Uterus (tissue), 4 donors: ENCODE data around the gene TP53RK. TPM values are rescaled to one million over a fixed set of nuclear protein-coding genes. Genes with fewer than 3 reads are reported as not detected.

Experiments
- DNase-seq, 2 donors: peaks; one replicate each; pipeline ENCODE4 v3.0.0-alpha.2; 2019 to 2020
- H3K27ac ChIP-seq, 2 donors: fragments of 200-600 bp; sonication (generic); 1 replicate in 1 of 2; 2 replicates in 1 of 2; pipeline ENCODE4 v1.5.1; 2016 to 2018
- H3K27me3 ChIP-seq, 2 donors: fragments of 200-600 bp; sonication (generic); one replicate each; pipeline ENCODE4 v1.5.1; 2018 to 2019; ENCODE audit warnings: control low read depth in 1 of 2
- H3K36me3 ChIP-seq, 2 donors: fragments of 200-600 bp; sonication (generic); one replicate each; pipeline ENCODE4 v1.5.1; 2019; ENCODE audit warnings: control low read depth in 1 of 2
- H3K4me1 ChIP-seq, 2 donors: fragments of 200-600 bp; sonication (generic); one replicate each; pipeline ENCODE4 v1.5.1; 2018 to 2019; ENCODE audit warnings: control low read depth in 1 of 2
- H3K4me3 ChIP-seq, 2 donors: fragments of 200-600 bp; sonication (generic); 1 replicate in 1 of 2; 2 replicates in 1 of 2; pipeline ENCODE4 v1.5.1; 2018 to 2019; ENCODE audit warnings: mild to moderate bottlenecking in 1 of 2
- H3K9me3 ChIP-seq, 2 donors: fragments of 200-600 bp; sonication (generic); one replicate each; pipeline ENCODE4 v1.5.1; 2019; ENCODE audit warnings: control low read depth in 1 of 2
- CTCF ChIP-seq, 4 experiments: fragments of 200-600 bp in 2 of 4; fragments of 450-650 bp in 2 of 4; sonication (generic) in 2 of 4; IDR thresholded peaks; one replicate each; pipeline ENCODE4 v1.5.1; 2016 to 2019; ENCODE audit warnings: antibody characterized with exemption in 4 of 4, mild to moderate bottlenecking in 2 of 4, moderate library complexity in 1 of 4
- POLR2A ChIP-seq, 2 donors: fragments of 450-650 bp; IDR thresholded peaks; one replicate each; pipeline ENCODE4 v1.6.1; 2016; ENCODE audit warnings: antibody characterized with exemption in 2 of 2, mild to moderate bottlenecking in 1 of 2, moderate library complexity in 1 of 2
- intact Hi-C: fragments of 100-400 bp; cut with DNase I; formaldehyde crosslinking; loops from one replicate; pipeline ENCODE4 v1.15.1; 2023; ENCODE audit warnings: low total_unique reads
- total RNA-seq, 4 donors: library from RNA; depleted of rRNA in 3 of 4; stranded (reverse); fragments of >200 nt in 3 of 4; gene quantifications; one replicate each; pipeline versions ENCODE4 v1.1.0 to v1.2.4, GENCODE V29; 2014 to 2023
- donor health status: DM: yes; HTN: yes; CAD: no.

TP53RK gene
- total RNA-seq, 4 donors from 2014 or later = 14.1 to 64.6 (median 40.2) TPM

GRCh38 chr20:46712056-46712636 is 22.9 kb upstream of the TP53RK start:
- no peak overlapping the region for H3K27ac ChIP-seq
- no peaks in the 10 kb centered on the region for H3K27me3 ChIP-seq
- DNase-seq = no peak
- no peaks in the 10 kb centered on the region for H3K4me1 ChIP-seq
- intact Hi-C loops = no loop called here
- H3K9me3 ChIP-seq = no peaks in the 10 kb centered on the region
- TF ChIP-seq POLR2A (IDR thresholded peaks at IDR 0.05) = no peak
- TF ChIP-seq CTCF (IDR thresholded peaks at IDR 0.05) = no peak
- H3K4me3 ChIP-seq = no peak overlapping the region
- H3K36me3 ChIP-seq = no peaks in the 10 kb centered on the region

GRCh38 chr20:46710153-46710913 is 21.1 kb upstream of the TP53RK start:
- Histone ChIP-seq H3K4me3 (peak overlapping the region; percentile 51 to 57), H3K4me1 (no peaks in the 10 kb centered on the region), H3K9me3 (no peaks in the 10 kb centered on the region), H3K27me3 (no peaks in the 10 kb centered on the region), H3K36me3 (no peaks in the 10 kb centered on the region), H3K27ac (peak overlapping the region; percentile 71 to 79)
- DNase-seq = no peak
- TF ChIP-seq CTCF (IDR thresholded peaks at IDR 0.05) (no peak), POLR2A (IDR thresholded peaks at IDR 0.05) (no peak)
- intact Hi-C loops = no loop called here

- Histone ChIP-seq H3K27ac (peak within 1 kb of the TSS; percentile 71 to 79), H3K27me3 (no peaks in the 10 kb centered on the region), H3K4me3 (peak within 1 kb of the TSS; percentile 51 to 57), H3K4me1 (no peaks in the 10 kb centered on the region), H3K9me3 (no peaks in the 10 kb centered on the region), H3K36me3 (no peaks in the 10 kb centered on the region)
- intact Hi-C loops = no loop called here
- peak; percentile 54 to 71 for DNase-seq
- TF ChIP-seq CTCF (IDR thresholded peaks at IDR 0.05) (peak in 3 of 4 experiments; percentile 9 to 32 (median 23)), POLR2A (IDR thresholded peaks at IDR 0.05) (peak in 1 of 2 donors; percentile 51)
Observed at GRCh38 chr20:46709459-46710152, 20.4 kb upstream of the TP53RK start, which contains the start of gene SLC2A10. TSS of gene SLC2A10 (plus strand) at chr20:46709649. CDS start at chr20:46709737, 88 bp downstream.

- H3K4me1 ChIP-seq = no peaks in the 10 kb centered on the region
- no peak for DNase-seq
- no peaks in the 10 kb centered on the region for H3K36me3 ChIP-seq
- H3K27ac ChIP-seq = peak overlapping the region; percentile 71 to 79
- H3K9me3 ChIP-seq = no peaks in the 10 kb centered on the region
- H3K4me3 ChIP-seq = peak overlapping the region; percentile 51 to 57
- TF ChIP-seq CTCF (IDR thresholded peaks at IDR 0.05) (no peak), POLR2A (IDR thresholded peaks at IDR 0.05) (no peak)
- intact Hi-C loops = no loop called here
- no peaks in the 10 kb centered on the region for H3K27me3 ChIP-seq
Observed at GRCh38 chr20:46709055-46709458, 19.8 kb upstream of the TP53RK start.
